Measurements from ENCODE around the gene AKAP5.

Gene AKAP5

GRCh38 chr14:64522591-64523355, 57.5 kb downstream of the AKAP5 start:
- no peak for DNase-seq (ENCODE audit: extremely low read depth in 1 of 2, low read depth in 1 of 2)
